H1 (cell line): ENCODE measurements around the gene VWA7. TPM values are rescaled to one million over a fixed set of nuclear protein-coding genes. Genes with fewer than 3 reads are reported as not detected.

Experiments used
- CTCF ChIA-PET: fragments of 300-600 bp; sonication (Branson Sonifier 250); formaldehyde crosslinking; loops from one replicate; lab custom pipeline; 2021; ENCODE audit not compliant: partially characterized antibody; lab: Charles Lee
- POLR2A ChIA-PET: fragments of 300-600 bp; sonication (Branson Sonifier 250); formaldehyde crosslinking; loops from one replicate; lab custom pipeline; 2021; ENCODE audit warnings: inconsistent platforms; ENCODE audit not compliant: partially characterized antibody; lab: Charles Lee
- DNase-seq, 2 experiments: peaks; one replicate each; pipeline versions ENCODE4 v3.0.0 to v3.0.0-alpha.2; 2010 to 2022; ENCODE audit warnings: low spot score in 2 of 2, low read depth in 1 of 2, mixed read lengths in 1 of 2
- FAIRE-seq: peaks from 2 replicates; lab custom pipeline; 2011; peaks lifted over from hg19 to GRCh38; lab: Jason Lieb, UNC
- H2AFZ ChIP-seq: 2 replicates; pipeline ENCODE4 v1.8.1; 2012; ENCODE audit warnings: low read length, inconsistent platforms
- H2AK5ac ChIP-seq: 2 replicates; pipeline ENCODE4 v1.6.1; 2013; ENCODE audit warnings: low read depth, low read length
- H2BK120ac ChIP-seq: replicated peaks from 2 replicates; pipeline ENCODE3; 2013; ENCODE audit warnings: low read depth, low read length, inconsistent platforms
- H2BK12ac ChIP-seq: 2 replicates; pipeline ENCODE4 v1.6.1; 2013; ENCODE audit warnings: low read depth, low read length
- H2BK15ac ChIP-seq: 2 replicates; pipeline ENCODE4 v1.6.1; 2013; ENCODE audit warnings: low read length
- H2BK20ac ChIP-seq: 2 replicates; pipeline ENCODE4 v1.6.1; 2013; ENCODE audit warnings: low read length
- H2BK5ac ChIP-seq: 2 replicates; pipeline ENCODE4 v1.6.1; 2013; ENCODE audit warnings: low read depth, low read length
- H3K14ac ChIP-seq: 2 replicates; pipeline ENCODE4 v1.6.1; 2013; ENCODE audit warnings: inconsistent platforms; ENCODE audit not compliant: insufficient read length
- H3K18ac ChIP-seq: 2 replicates; pipeline ENCODE4 v1.6.1; 2013; ENCODE audit warnings: low read length; ENCODE audit errors: extremely low read depth
- H3K23ac ChIP-seq: 2 replicates; pipeline ENCODE4 v1.6.1; 2013; ENCODE audit warnings: inconsistent platforms; ENCODE audit not compliant: insufficient read length
- H3K23me2 ChIP-seq: 2 replicates; pipeline ENCODE4 v1.6.1; 2013; ENCODE audit warnings: low read depth, low read length
- H3K27ac ChIP-seq: 2 replicates; pipeline ENCODE4 v1.6.1; 2011; ENCODE audit warnings: low read depth, low read length, inconsistent platforms
- H3K27me3 ChIP-seq, 4 experiments: replicated peaks in 1 of 4; 1 replicate in 1 of 4; 2 replicates in 3 of 4; pipeline versions ENCODE4 v1.6.1 to v1.8.1; 2011 to 2013; ENCODE audit warnings: low read length in 3 of 4, mild to moderate bottlenecking in 3 of 4, inconsistent platforms in 2 of 4, mixed read lengths in 2 of 4, moderate library complexity in 1 of 4; ENCODE audit not compliant: control insufficient read depth in 3 of 4, insufficient read depth in 3 of 4; ENCODE audit errors: extremely low read depth in 1 of 4
- H3K36me3 ChIP-seq, 4 experiments: 2 replicates each; pipeline versions ENCODE4 v1.6.1 to v1.8.1; 2011 to 2013; ENCODE audit warnings: mild to moderate bottlenecking in 4 of 4, low read length in 3 of 4, moderate library complexity in 2 of 4, control low read depth in 1 of 4, inconsistent platforms in 1 of 4; ENCODE audit not compliant: insufficient read depth in 4 of 4, control insufficient read depth in 2 of 4
- H3K4ac ChIP-seq: replicated peaks from 2 replicates; pipeline ENCODE3; 2013; ENCODE audit warnings: low read length, low read depth, mixed read lengths, inconsistent platforms; ENCODE audit not compliant: insufficient read length
- H3K4me1 ChIP-seq, 4 experiments: replicated peaks in 1 of 4; 1 replicate in 1 of 4; 2 replicates in 3 of 4; pipeline versions ENCODE4 v1.6.1 to v1.8.1; 2011 to 2013; ENCODE audit warnings: low read length in 3 of 4, inconsistent platforms in 2 of 4, mixed read lengths in 1 of 4; ENCODE audit not compliant: insufficient read depth in 4 of 4, control insufficient read depth in 3 of 4
- H3K4me2 ChIP-seq, 2 experiments: 2 replicates each; pipeline versions ENCODE4 v1.6.1 to v1.8.1; 2011 to 2013; ENCODE audit warnings: low read depth in 2 of 2, low read length in 2 of 2, control low read depth in 1 of 2, inconsistent platforms in 1 of 2, mild to moderate bottlenecking in 1 of 2; ENCODE audit not compliant: insufficient read depth in 1 of 2
- H3K4me3 ChIP-seq, 4 experiments: fragments of 200-600, 300-600 bp in 1 of 4; sonication (generic), shearing (Covaris generic), sonication (Bioruptor Twin) in 1 of 4; 2 replicates each; pipeline versions ENCODE4 v1.5.1 to v1.8.1; 2011 to 2016; ENCODE audit warnings: low read length in 4 of 4, low read depth in 3 of 4, control low read depth in 2 of 4, inconsistent platforms in 2 of 4, mild to moderate bottlenecking in 2 of 4, mixed read lengths in 1 of 4, moderate library complexity in 1 of 4; ENCODE audit not compliant: insufficient read depth in 2 of 4; ENCODE audit errors: extremely low read depth in 1 of 4
- H3K56ac ChIP-seq: replicated peaks from 2 replicates; pipeline ENCODE3; 2013; ENCODE audit warnings: low read depth, mild to moderate bottlenecking, mixed read lengths, low read length, inconsistent platforms; ENCODE audit not compliant: insufficient read length
- H3K79me1 ChIP-seq: 2 replicates; pipeline ENCODE4 v1.6.1; 2013; ENCODE audit warnings: low read depth, low read length, control low read depth
- H3K79me2 ChIP-seq, 2 experiments: 2 replicates each; pipeline versions ENCODE4 v1.6.1 to v1.8.1; 2012 to 2013; ENCODE audit warnings: low read length in 2 of 2, mild to moderate bottlenecking in 2 of 2, inconsistent platforms in 1 of 2; ENCODE audit not compliant: insufficient read depth in 2 of 2, control insufficient read depth in 1 of 2
- H3K9ac ChIP-seq, 4 experiments: replicated peaks in 1 of 4; 1 replicate in 1 of 4; 2 replicates in 3 of 4; pipeline versions ENCODE4 v1.6.1 to v1.8.1; 2011 to 2013; ENCODE audit warnings: low read depth in 3 of 4, low read length in 3 of 4, control low read depth in 2 of 4, mild to moderate bottlenecking in 2 of 4, moderate library complexity in 2 of 4, inconsistent platforms in 1 of 4; ENCODE audit errors: extremely low read depth in 1 of 4
- H3K9me3 ChIP-seq, 2 experiments: 2 replicates each; pipeline versions ENCODE4 v1.6.1 to v1.8.1; 2012 to 2013; ENCODE audit warnings: mild to moderate bottlenecking in 2 of 2, moderate library complexity in 2 of 2, control low read depth in 1 of 2, inconsistent platforms in 1 of 2, low read depth in 1 of 2, low read length in 1 of 2, mixed read lengths in 1 of 2; ENCODE audit not compliant: insufficient read depth in 2 of 2
- H4K20me1 ChIP-seq, 2 experiments: replicated peaks in 1 of 2; 2 replicates each; pipeline versions ENCODE3 to v1.8.1; 2011 to 2013; ENCODE audit warnings: inconsistent platforms in 2 of 2, low read length in 2 of 2, mild to moderate bottlenecking in 1 of 2; ENCODE audit not compliant: insufficient read depth in 2 of 2, control insufficient read depth in 1 of 2
- H4K5ac ChIP-seq: 2 replicates; pipeline ENCODE4 v1.6.1; 2013; ENCODE audit warnings: low read length, low read depth, mixed read lengths, inconsistent platforms; ENCODE audit not compliant: insufficient read length
- H4K8ac ChIP-seq: 2 replicates; pipeline ENCODE4 v1.8.0; 2013; ENCODE audit warnings: mild to moderate bottlenecking, moderate library complexity, low read length, inconsistent platforms; ENCODE audit not compliant: insufficient read depth; ENCODE audit errors: extremely low read depth
- H4K91ac ChIP-seq: replicated peaks from 2 replicates; pipeline ENCODE3; 2013; ENCODE audit warnings: low read length, mixed read lengths, inconsistent platforms; ENCODE audit not compliant: insufficient read length
- GABPA ChIP-seq: IDR thresholded peaks from 2 replicates; pipeline ENCODE4 v1.6.1; 2011; ENCODE audit warnings: mild to moderate bottlenecking, low read length, moderate library complexity, borderline replicate concordance; ENCODE audit not compliant: insufficient read depth
- JUN ChIP-seq: IDR thresholded peaks from 2 replicates; pipeline ENCODE4 v1.6.1; 2011; ENCODE audit warnings: low read depth, mild to moderate bottlenecking, improper control_type of control experiment, low read length
- NRF1 ChIP-seq: IDR thresholded peaks from 2 replicates; pipeline ENCODE4 v1.6.1; 2011; ENCODE audit warnings: mild to moderate bottlenecking, low read depth, low read length, improper control_type of control experiment
- PHF8 ChIP-seq: fragments of 200-600 bp; sonication (generic); conservative IDR thresholded peaks from 2 replicates; pipeline ENCODE4 v1.7.1; 2012; ENCODE audit warnings: low read depth, mild to moderate bottlenecking, inconsistent platforms, low read length, moderate library complexity
- POLR2AphosphoS5 ChIP-seq: IDR thresholded peaks from 2 replicates; pipeline ENCODE4 v1.6.1; 2011; ENCODE audit warnings: low read depth, low read length
- SRF ChIP-seq: IDR thresholded peaks from 2 replicates; pipeline ENCODE4 v1.6.1; 2011; ENCODE audit warnings: mild to moderate bottlenecking, low read depth, low read length, moderate library complexity
- TCF12 ChIP-seq: IDR thresholded peaks from 2 replicates; pipeline ENCODE4 v1.6.1; 2011; ENCODE audit warnings: low read depth, mild to moderate bottlenecking, low read length
- TEAD4 ChIP-seq: IDR thresholded peaks from 2 replicates; pipeline ENCODE4 v1.6.1; 2012; ENCODE audit warnings: low read depth, low read length, inconsistent platforms, mixed read lengths
- WGBS, 2 experiments: shearing (Covaris generic) in 1 of 2; methylation state at CpG; one replicate each; pipeline versions ENCODE4 v1.1.6 to v1.1.7; 2013 to 2015; ENCODE audit warnings: low lambda C conversion rate in 2 of 2, mixed read lengths in 2 of 2, inconsistent platforms in 1 of 2, low coverage in 1 of 2, missing lambda C conversion rate in 1 of 2; ENCODE audit not compliant: insufficient replicate concordance in 2 of 2, insufficient coverage in 1 of 2, insufficient read length in 1 of 2; ENCODE audit errors: extremely low coverage in 1 of 2, missing lambda C conversion rate in 1 of 2; 5-methylcytosine and 5-hydroxymethylcytosine counted together
- polyA plus RNA-seq, 7 experiments: library from polyadenylated mRNA; depleted of rRNA in 3 of 7; stranded (reverse) in 5 of 7; unstranded in 2 of 7; fragments of >200 nt in 5 of 7; fragments of 200-250 nt in 2 of 7; gene quantifications; 1 replicate in 5 of 7; 2 replicates in 1 of 7; 4 replicates in 1 of 7; pipeline versions ENCODE4 v1.2.1 to v1.2.3, GENCODE V29; 2011 to 2013; ENCODE audit warnings: missing spikeins in 2 of 7, mixed read lengths in 2 of 7
- total RNA-seq: library from RNA; stranded (reverse); fragmentation: NEBNext Ultra II Directional; extraction: Animal tissue kit (Norgen Biotek cat#: 25700); gene quantifications from 2 replicates; pipeline ENCODE4 v1.2.1, GENCODE V29; 2021

The VWA7 gene
- total and polyA plus RNA-seq, 2 of the 8 experiments (the other 6 are each of a cell fraction or from before 2014, with no cell fraction given), result 0.82 to 2.1 TPM

GRCh38 chr6:31782126-31782855, 5.2 kb upstream of the VWA7 start:
- DNase-seq, result no peak
- Histone ChIP-seq H2AFZ (no peak overlapping the region), H3K23ac (no peak overlapping the region), H3K18ac (no peak overlapping the region)
- TF ChIP-seq NRF1 (no peak), SRF (no peak), PHF8 (no peak), GABPA (no peak), TEAD4 (no peak), JUN (no peak), TCF12 (no peak), POLR2AphosphoS5 (no peak)
- TF ChIP-seq, all 59 proteins: peak for 0
- no peak for FAIRE-seq
- H2BK5ac ChIP-seq, result no peak overlapping the region; the same call in 1 of the 2 replicates
- H3K23me2 ChIP-seq, result 0 out of 2 replicates have a peak, but pooled peaks cover 1% of the 10 kb centered on the region
- H4K5ac ChIP-seq, result no peak overlapping the region
- H3K56ac ChIP-seq, result no peak overlapping the region
- H3K9me3 ChIP-seq, result no peaks in the 10 kb centered on the region
- no peak overlapping the region for H2BK15ac ChIP-seq
- H2BK20ac ChIP-seq, result no peak overlapping the region
- no peak overlapping the region for H3K27ac ChIP-seq
- no peaks in the 10 kb centered on the region for H3K79me1 ChIP-seq
- ChIA-PET POLR2A (interaction anchor here (1.0 to 10.7 kb wide), 10 partner anchors 5 to 53 kb away, joined by 3 to 85 read pairs (median 4); partner anchors contain the start of genes VARS1 and VWA7), CTCF (interaction anchor here (1.0 to 15.6 kb wide), 4 partner anchors 8 to 44 kb away, joined by 3 to 228 read pairs (median 3); partner anchors contain the start of gene VWA7)
- H2BK120ac ChIP-seq, result no peak overlapping the region
- no peaks in the 10 kb centered on the region for H3K79me2 ChIP-seq
- H3K4me3 ChIP-seq, result no peak overlapping the region
- H4K8ac ChIP-seq, result no peak overlapping the region
- H3K4ac ChIP-seq, result no peak overlapping the region
- no peak overlapping the region for H4K91ac ChIP-seq
- H3K4me2 ChIP-seq, result no peak overlapping the region
- no peak overlapping the region for H3K14ac ChIP-seq
- peaks cover 33 to 79% (median 58%) of the 10 kb centered on the region in 4 experiments for H3K36me3 ChIP-seq
- H4K20me1 ChIP-seq, result peaks cover 1 to 3% of the 10 kb centered on the region in 2 experiments
- H3K4me1 ChIP-seq, result no peaks in the 10 kb centered on the region
- H3K9ac ChIP-seq, result no peak overlapping the region
- H2AK5ac ChIP-seq, result no peak overlapping the region
- H3K27me3 ChIP-seq, result no peaks in the 10 kb centered on the region; a peak in 1 of 7 replicates
- 97% methylated on average over 32 of the region's 32 CpGs; no CpG with 5 or more reads in 1 of the 2 experiments for WGBS, 2 experiments
- H2BK12ac ChIP-seq, result no peak overlapping the region
